Retinal pigment epithelial cell (primary cell): Measurements from ENCODE around the gene HDGF.
"Not testable (repeated sequence)": the region's sequence is repeated elsewhere in the genome, so short reads cannot be mapped to it uniquely, and the experiment has no call there.

Experiments used
- DNase-seq: peaks from one replicate; pipeline ENCODE4 v3.0.0-alpha.2; 2010; ENCODE audit warnings: low read depth
- H3K4me3 ChIP-seq: 2 replicates; pipeline ENCODE4 v1.5.1; 2011; ENCODE audit warnings: mild to moderate bottlenecking, low read length, control low read depth, moderate library complexity
- CTCF ChIP-seq: conservative IDR thresholded peaks from 2 replicates; pipeline ENCODE4 v1.5.1; 2011; ENCODE audit warnings: low read depth, low read length, control low read depth, inconsistent platforms

HDGF gene

GRCh38 chr1:156767101-156767878 lies 15.8 kb upstream of the HDGF start, which contains the start of gene PRCC:
PRCC (plus strand) TSS chr1:156767535; CDS start chr1:156767772, 237 bp downstream.
- H3K4me3 ChIP-seq: peak within 1 kb of the TSS; percentile 78
- DNase-seq: peak; percentile 100
- TF ChIP-seq CTCF: no peak

- no peak for TF ChIP-seq CTCF
- peak overlapping the region; percentile 78 for H3K4me3 ChIP-seq
- DNase-seq: no peak
Observed at GRCh38 chr1:156766298-156767100, 15.0 kb upstream of the HDGF start.

DNA sequence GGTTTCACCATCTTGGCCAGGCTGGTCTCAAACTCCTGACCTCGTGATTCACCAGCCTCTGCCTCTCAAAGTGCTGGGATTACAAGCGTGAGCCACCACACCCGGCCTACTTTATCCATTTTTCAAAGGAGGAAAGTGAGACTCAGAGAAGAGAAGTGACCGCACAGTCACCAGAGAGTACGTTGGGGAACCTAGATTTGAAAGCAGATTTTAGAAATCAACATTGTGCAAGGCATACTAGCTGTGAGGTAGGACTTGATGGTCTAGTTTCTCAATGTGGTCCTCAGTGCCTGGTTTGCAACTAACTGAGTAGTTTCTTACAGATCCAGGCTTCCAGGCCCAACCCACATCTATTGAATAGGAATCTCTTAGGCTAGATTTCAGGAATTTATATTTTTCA lies 14.2 kb upstream of the HDGF start:
- no peak for TF ChIP-seq CTCF
- no peak overlapping the region for H3K4me3 ChIP-seq
- DNase-seq: no peak

GRCh38 chr1:156765136-156765535 lies 13.7 kb upstream of the HDGF start:
- not testable (repeated sequence) for H3K4me3 ChIP-seq, DNase-seq

DNA sequence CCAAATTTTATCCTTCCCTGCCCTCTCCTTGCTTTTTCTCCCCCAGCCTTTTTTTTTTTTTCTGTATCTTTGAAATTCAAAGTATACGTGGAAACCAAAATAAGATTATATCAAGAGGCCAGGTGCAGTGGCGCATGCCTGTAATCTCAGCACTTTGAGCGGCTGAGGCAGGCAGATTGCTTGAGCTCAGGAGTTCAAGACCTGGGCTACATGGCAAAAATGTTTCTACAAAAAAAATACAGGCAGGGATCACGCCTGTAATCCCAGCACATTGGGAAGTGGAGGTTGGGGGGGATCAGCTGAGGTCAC lies 9.3 kb upstream of the HDGF start:
- TF ChIP-seq CTCF: no peak
- no peak for DNase-seq
- H3K4me3 ChIP-seq: no peak overlapping the region

- no peak overlapping the region for H3K4me3 ChIP-seq
- no peak for DNase-seq
- TF ChIP-seq CTCF: no peak
Observed at GRCh38 chr1:156760092-156760795, 8.8 kb upstream of the HDGF start.

- H3K4me3 ChIP-seq, DNase-seq: not testable (repeated sequence)
Observed at GRCh38 chr1:156757572-156758253, 6.2 kb upstream of the HDGF start.
